Measurements from ENCODE around the gene TNIK.

The TNIK gene

DNA sequence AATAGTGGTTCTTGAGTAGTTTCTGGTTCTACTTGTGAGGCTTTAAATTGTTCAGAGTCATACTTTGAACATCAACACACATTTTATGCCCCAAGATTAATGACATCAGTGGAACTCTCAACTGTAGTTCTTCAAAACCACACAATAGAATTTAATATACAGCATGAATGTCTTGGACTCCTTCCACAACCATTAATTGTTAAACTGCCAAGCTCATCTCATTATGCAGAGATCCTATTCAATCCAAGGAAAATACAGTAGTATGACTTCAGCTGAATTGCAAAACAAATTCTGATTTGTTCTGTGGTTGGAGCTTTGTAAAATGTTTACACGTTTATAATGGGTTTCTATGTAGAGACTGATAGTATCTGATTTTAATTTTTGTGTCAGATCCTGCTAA lies 234.5 kb downstream of the TNIK start:
- DNase-seq (ENCODE audit: low read depth), result no peak

DNA sequence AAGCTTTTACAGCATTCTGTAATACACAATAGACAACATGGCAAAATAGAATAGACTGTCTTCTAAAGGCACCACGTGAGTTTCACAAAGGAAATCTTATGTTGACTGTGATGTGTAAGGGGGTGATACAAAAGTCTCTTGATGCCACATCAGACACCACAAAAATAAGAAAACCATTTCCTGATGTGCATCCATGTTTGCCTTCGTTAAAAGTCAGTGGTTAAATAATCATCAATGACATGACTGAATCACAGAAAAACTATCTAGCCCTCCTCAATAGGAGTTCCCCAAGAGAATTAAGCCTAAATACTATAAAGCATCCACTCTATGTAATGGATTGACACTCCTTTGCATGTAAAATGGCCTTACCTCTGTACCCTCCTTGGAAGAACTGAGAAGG lies 235.0 kb downstream of the TNIK start:
- no peak for DNase-seq (ENCODE audit: low read depth)

DNA sequence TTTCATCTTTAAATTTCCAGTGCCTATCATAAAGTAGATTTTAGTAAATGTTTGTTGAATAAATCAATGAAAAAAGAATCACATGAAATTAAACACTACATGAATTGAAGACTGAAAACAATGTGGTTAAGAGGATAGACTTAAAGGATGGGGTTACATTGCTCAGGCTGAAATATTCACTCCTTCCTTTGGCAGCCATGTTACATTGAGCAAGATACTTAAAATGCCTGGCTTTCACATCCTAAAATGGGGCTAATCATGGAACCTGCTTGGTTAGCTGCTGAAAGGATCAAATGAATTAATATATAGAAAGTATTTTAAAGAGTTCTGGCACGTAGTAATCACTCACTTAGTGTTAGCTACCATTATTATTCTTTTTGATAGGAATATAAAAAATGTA lies 236.8 kb downstream of the TNIK start:
- no peak for DNase-seq (ENCODE audit: low read depth)

DNA sequence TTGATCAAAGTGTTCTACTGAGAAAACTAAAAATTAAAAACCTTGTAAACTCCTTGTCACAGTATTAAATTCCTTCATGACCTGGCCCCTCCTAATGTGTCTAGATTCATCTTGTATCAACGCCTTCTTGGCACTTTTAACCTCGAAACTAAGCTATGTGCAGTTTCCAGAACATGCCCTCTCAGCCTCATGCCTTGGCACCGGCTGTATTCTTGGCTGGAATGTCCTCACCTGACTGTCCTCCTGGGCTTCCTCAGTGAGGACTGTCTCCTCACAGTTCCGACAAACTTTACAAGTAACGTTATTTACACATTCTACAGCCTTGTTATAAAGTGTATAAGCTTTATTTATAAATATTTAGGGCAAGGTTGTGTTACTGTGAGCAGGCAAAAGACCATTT lies 237.2 kb downstream of the TNIK start:
- no peak for DNase-seq (ENCODE audit: low read depth)

DNA sequence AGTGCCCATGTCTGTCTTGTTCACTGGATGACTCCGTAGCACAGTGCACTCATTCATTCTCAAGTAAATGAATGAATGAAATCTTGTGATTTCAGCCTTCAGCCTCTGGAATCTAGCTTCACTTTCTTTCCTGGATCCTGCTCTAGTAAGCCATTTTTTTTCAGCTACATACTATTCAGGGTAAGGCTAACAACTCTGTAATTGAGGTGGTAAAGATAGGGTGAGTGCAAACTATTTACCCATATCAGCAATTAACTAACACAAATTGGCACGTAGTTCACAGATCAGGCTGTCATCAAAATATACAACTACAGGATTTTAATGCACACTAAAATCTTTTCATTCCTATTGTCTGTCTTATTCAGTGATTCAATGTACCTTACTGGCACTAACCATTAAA lies 238.6 kb downstream of the TNIK start:
- DNase-seq (ENCODE audit: low read depth), result no peak

DNA sequence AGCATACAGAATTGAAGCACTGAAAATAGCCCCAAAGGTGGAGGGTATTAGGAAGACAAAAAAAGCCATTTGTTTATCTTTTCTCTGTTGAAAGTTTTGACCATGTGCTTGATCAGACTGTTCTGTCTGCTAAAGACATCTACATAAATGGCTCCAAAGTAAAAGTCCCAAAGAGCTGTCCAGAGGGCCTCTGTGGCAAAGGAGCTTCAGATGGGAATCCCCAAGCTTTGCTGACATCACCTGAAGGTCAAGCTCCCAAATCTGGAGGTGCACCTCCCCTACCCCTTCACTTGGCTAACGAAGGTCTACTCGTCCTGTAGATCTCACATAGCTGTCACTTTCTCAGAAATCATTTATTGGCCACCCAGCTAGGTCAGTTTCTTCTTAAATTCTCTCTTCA lies 239.1 kb downstream of the TNIK start:
- no peak for DNase-seq (ENCODE audit: low read depth)

DNA sequence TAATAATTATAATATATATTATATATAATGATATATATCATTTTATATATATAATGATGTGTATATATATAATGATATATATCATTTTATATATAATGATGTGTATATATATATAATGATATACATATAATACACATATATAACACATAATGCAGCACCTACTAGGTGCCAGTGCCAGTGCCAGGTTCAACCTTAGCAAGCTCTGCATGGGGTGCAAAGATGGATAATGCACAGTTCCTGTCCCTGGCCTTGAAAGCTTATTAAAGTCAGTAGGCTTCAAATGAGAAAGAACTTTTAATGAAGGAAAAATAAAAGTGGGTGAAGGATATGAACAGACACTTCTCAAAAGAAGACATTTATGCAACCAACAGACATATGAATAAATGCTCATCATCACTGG lies 240.9 kb downstream of the TNIK start:
- DNase-seq (ENCODE audit: low read depth), result no peak

DNA sequence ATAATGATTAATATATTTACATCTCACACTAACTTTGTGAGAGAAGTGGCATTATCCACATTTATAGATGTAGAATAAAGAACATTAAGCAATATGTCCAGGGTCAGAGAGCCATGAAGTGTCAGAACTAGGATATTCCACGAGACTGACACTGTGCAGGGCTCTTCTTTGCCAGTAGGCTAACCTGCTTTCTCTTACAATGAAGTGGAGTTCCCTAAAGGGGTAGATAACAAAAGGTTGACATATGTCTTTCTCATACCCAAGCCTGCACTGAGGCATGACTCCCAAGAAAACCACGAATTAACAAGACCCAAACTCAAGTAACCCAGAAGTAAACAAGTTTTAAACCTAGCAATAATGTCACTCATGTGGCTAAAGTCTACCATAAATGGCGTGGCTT lies 242.1 kb downstream of the TNIK start:
- no peak for DNase-seq (ENCODE audit: low read depth)

DNA sequence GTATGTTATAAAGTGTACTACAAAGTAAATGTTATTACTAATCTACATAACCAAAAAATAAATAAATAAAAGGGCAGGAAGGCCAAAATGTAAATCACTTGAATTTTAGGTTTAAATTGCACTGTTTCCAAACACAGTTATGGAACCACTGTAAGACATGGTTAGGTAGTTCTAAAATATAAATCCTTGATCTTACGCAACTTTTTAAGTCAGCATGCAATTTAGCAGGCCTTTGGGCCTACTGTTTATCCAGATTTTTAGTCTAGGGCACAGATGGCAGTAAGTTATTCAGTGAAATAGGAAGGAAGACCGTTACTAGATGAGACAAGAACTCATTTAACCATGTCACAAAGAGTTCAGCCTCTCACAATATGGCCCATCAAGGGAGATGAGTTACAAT lies 246.3 kb downstream of the TNIK start:
- DNase-seq (ENCODE audit: low read depth), result no peak

DNA sequence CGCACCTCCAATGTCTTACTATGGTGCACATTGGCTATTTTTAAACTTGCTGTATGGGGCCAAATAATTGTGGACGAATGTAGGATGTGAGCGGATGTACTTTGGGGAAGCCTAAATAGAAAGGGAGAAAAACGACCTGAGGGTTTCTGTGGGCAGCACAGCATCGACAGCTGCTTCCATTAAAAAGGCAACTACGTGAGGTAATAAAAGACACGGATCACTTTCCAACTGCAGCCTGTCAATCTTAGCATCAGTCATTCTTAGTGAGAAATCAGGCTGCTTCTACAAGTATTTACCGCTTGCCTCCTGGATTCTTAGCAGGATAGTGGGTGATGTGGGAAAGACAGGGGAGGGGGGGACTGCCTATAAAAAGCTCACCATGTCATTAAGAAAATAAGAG lies 247.0 kb downstream of the TNIK start:
- no peak for DNase-seq (ENCODE audit: low read depth)

DNA sequence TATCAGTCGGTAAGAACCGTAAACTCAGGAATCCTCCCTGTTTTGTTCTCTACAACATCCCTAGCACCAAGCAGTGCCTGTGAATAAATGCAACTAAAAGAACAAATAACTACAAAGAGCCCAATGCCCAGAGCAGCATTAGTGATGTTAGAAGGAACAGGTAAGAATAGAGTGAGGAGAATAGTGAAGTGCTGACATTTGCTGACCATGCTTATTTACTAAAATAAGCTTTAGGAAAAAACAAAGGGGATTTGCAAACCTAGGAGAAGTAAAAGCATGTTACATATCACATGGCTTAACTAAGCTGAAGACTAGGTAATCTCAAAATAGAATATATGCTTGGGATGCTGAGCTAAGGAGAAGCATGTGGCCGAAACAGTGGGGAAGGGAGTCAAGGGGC lies 247.6 kb downstream of the TNIK start:
- DNase-seq (ENCODE audit: low read depth), result no peak

DNA sequence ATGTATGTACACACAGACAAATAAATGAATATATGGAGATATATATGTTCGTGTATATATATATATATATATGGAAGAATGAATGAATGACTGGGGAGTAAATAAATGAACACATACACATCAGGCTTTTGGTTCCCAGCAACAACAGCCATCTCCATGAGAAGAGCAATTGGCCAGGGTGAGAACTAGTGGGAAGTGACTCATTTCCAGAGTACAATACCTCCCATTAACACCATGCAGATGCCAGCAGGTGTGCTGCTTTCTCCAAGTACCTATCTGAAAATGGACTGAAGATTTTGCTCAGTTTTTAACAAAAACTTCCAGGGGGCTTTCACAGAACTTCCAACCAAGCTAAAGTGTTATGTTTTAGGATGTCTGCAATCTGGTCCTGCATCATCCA lies 253.9 kb downstream of the TNIK start:
- DNase-seq (ENCODE audit: low read depth), result no peak

DNA sequence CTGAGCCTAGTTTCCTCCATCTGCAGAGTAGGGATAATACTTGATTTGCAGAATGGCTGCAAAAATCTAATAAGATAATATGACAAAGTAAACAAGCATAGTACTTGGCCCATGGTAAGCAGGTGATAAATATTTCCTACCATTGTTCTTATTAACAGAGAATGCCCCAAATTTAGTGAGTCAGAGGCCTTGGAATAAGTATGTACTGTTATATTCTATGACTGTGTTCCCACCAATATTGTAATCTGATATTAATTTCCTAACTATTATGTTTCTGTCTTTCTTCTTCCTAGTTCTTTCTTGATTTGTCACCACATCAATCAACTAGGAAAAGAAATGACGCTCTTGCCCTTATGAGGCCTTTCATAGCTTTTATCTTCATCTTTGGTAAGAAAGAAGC lies 255.3 kb downstream of the TNIK start:
- no peak for DNase-seq (ENCODE audit: low read depth)

DNA sequence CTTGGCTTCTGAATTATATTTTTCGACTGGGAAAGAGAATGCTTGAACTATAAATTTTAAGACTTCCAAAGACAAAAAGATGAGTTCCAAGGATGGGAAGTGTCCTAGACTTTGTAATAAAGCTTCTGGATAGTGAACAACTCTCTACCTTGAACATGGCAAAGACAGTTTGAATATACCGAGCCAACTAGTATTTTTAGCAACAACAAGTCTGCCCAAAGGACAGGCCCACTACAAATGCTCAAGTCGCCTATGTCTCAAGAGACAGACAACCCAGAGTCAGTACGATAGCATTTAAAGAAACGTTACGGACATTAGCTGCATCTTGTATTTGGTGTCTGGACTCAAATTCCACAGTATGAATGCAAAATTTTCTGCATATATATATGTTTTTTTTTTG lies 258.4 kb downstream of the TNIK start:
- no peak for DNase-seq (ENCODE audit: low read depth)

DNA sequence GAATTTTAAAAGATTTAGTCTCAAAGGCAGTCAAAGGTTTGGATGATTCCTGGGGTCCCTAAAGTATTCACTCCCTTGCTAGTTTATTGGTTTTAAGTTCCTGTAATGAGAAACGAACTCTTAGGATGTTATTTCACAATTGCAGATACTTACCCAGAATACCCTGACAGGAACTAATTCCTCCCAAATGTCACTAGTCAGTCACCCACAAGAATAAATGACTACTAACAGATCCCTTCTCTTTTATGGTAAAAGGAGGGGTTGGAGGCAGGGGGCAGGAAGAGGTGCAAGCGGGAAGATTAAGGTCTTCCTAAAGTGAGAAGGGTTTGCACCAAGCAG lies 259.5 kb downstream of the TNIK start:
- no peak for DNase-seq (ENCODE audit: low read depth)

DNA sequence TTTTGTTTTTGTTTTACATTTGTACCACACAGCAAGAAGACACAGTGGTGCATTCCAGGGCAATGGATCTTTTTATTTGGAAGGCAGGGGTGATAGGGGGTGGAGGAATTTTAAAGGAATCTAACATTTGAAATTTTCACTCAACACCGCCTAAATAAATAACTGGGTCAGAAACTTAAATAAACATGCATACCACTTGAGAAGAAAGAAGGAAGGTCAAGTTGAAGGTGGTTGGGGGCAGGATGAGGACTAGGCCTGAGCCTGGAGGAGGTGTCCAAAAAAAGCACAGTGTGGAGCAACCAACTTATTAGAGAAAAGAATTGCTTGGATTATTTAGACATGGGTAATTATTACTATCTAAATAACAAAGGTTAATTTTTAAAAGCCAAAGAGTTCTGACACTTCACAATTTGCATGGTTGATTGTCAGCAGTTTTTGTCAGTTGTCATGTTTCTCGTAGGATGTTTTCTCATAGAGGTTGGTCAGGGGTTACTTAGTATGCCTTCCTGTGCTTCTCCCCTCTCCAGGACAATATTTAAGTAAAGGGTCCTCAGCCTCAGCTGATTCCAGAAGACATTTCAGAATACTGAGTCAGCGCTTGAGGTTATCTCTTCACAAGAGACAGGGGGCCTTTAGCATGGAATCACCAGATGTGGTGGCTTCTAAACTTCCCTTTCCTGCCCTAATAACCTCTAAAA lies 260.0 kb downstream of the TNIK start:
- no peak for DNase-seq (ENCODE audit: low read depth)

DNA sequence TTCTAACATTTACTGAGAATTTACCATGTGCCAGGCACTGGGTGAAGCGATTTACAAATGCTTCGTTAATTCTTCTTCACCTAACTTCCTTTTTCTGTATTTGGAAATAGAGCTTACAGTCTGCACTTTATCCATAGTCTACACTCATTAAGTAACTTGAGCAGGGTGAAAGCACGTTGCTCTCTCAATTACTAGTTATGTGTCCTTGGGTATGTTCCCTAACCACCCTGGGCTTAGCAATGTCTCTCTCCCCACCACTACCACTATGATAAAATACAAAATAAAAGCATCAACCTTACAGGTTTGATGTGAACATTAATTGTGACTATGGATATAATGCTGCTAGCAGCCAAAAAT lies 260.8 kb downstream of the TNIK start:
- DNase-seq (ENCODE audit: low read depth), result no peak

DNA sequence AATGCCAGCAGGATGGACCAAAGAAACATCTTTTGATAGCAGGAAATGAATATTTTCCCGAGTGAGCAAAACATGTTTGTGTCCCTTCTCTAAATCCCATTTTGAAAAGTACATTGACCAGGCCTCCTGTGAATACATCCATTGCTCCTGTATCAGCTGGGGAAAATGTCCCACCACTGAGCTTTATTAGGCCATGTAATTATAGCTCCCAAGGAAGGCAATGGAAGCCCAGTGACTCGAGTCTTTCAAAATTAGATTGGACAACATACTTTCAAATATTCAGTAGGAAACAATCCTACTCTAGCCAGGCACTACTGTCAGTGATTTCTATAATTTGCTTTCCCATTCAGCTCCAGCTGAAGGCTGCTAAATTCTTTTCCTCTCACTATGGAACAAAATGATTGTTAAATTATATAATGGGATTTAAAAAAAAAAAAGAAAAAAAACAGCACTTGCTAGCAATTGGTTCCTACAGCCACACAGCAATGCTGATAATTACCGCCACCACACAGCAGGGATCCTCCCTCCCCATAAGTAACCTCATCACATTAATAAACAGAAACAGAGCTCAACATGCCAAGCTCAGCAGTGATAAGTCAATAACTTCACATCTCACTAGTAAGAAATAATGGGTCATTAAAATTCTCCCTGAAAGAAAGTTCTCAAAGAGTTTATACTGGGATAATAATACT lies 261.3 kb downstream of the TNIK start:
- DNase-seq (ENCODE audit: low read depth), result no peak

DNA sequence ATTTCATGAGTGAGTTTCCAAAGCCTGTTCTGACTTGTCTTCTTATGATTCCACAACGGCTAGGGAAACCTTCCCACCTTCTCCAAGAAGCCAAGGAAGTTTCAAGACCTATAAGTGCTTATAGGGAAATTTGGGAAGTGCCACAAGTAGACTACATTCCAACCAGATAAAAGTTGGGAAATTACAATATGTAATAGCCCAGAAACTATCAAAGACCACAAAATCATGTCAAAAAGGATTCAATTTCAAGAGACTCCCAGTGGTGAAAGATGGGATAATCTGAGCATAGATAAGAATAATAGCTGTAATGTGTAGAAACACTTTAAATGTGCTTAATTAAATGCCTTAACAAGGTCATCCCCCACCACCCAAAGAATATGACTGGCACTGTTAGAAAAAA lies 264.5 kb downstream of the TNIK start:
- DNase-seq (ENCODE audit: low read depth), result no peak

DNA sequence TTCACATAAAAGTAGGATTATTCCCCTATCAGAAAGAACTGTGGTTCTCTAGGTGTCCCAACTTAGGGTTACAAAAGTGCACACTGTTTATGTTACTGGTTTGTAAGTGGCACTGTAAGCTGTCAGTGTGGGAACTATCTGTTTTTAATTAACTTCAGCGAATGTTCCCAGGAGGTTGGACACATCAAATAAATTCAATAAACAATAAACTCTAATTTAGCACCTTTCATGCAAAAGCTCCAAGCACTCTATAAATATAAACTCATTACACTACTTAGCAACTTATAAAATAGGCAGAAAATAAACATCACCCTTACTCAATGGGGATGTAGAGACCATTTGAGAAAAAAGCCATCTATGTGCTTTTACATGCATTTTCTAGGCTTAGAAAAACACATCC lies 265.2 kb downstream of the TNIK start:
- DNase-seq (ENCODE audit: low read depth), result no peak

DNA sequence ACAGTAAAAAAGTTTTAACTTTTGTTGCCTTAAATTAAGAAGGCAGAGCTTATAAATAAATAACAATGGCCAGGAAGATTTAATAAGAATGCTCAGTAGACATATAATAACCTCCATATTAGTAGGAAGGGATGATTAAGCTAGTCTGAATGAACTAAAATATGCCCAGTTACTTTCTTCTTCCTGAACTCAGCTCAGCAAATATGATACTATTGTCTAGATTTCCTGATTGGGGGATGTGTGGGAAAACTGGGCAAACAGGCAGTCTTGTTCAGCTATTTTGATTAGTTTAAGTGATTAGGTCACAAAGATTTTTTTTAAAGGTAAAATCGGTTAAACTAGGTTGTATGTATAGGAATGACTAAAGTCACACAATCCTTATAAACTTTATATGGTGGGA lies 266.5 kb downstream of the TNIK start:
- DNase-seq (ENCODE audit: low read depth), result no peak

DNA sequence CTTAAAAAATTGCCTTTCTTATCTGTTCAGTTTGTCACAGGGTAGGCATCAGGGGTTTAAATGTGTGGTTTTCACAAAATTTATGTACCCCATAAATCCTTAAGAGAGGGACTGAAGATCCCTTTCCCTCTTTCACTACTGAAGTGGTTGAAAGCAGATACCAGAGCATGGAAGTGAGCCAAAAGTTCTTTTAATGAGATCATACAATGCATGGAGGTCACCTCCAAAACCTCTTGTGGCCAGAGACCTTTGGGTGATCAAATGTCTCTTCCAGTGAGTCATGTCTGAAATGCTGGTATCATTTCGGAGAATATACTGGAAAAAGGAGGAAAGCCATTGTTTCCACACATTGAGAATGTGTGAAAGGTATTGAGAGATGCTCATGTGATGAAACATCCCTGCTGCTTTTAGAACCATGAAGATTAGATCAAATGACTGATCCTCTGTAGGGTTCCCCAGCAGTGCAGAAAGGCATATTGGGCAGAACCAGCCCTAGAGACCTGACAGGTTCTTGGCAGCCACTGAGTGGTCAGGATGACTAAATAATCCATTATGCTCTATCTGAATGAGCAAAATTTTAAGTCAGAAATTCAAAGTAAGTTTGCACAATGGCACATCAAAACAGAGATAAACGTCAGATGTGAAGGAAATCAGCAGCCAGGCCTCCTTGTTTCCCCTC lies 267.9 kb downstream of the TNIK start:
- DNase-seq (ENCODE audit: low read depth), result peak; percentile 82

DNA sequence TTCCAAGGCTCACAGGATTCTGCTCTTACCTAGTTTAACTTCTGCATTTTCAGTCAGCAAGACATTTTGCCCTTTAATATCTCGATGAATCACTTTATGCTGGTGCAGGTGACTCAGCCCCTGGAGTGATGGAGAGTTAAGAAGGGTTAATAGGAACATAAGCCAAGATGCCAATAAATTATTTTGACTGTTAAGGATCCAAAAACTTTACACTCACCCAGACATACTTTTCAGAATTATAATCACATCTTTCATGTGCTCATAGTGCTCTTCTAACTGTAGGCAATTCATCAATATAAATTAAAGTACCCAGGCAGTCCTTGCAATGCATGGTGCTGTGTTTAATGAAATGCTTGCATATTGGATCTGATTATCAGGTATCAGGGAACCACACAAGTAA lies 269.5 kb downstream of the TNIK start:
- DNase-seq (ENCODE audit: low read depth), result no peak

Measured in HS-27A (cell line).